ENCODE results near the gene SLC25A1.

Gene SLC25A1

GRCh38 chr22:19178657-19179496, at the start of gene SLC25A1:
TSS of gene SLC25A1 (minus strand) at chr22:19178736. CDS start at chr22:19178673, 63 bp downstream.
- DNase-seq, result no peak

- no peak for DNase-seq
Measured at GRCh38 chr22:19228179-19228578, 49.6 kb upstream of the SLC25A1 start.

GRCh38 chr22:19226428-19226827, 47.9 kb upstream of the SLC25A1 start:
- no peak for DNase-seq

- no peak for DNase-seq
Measured at GRCh38 chr22:19225560-19225959, 47.0 kb upstream of the SLC25A1 start.

- DNase-seq, result no peak
Measured at GRCh38 chr22:19224985-19225384, 46.4 kb upstream of the SLC25A1 start.

GRCh38 chr22:19224557-19224956, 46.0 kb upstream of the SLC25A1 start:
- no peak for DNase-seq

GRCh38 chr22:19223617-19224016, 45.1 kb upstream of the SLC25A1 start:
- DNase-seq, result no peak

GRCh38 chr22:19223110-19223509, 44.6 kb upstream of the SLC25A1 start:
- no peak for DNase-seq

GRCh38 chr22:19222242-19223005, 43.9 kb upstream of the SLC25A1 start:
- no peak for DNase-seq

GRCh38 chr22:19220867-19221266, 42.3 kb upstream of the SLC25A1 start:
- no peak for DNase-seq

GRCh38 chr22:19218541-19219233, 40.2 kb upstream of the SLC25A1 start:
- DNase-seq, result no peak

- no peak for DNase-seq
Measured at GRCh38 chr22:19216579-19216978, 38.0 kb upstream of the SLC25A1 start.

GRCh38 chr22:19215360-19215759, 36.8 kb upstream of the SLC25A1 start:
- DNase-seq, result no peak

- no peak for DNase-seq
Measured at GRCh38 chr22:19214078-19214473, 35.5 kb upstream of the SLC25A1 start.

GRCh38 chr22:19213442-19214077, 35.0 kb upstream of the SLC25A1 start:
- DNase-seq, result no peak

GRCh38 chr22:19213001-19213400, 34.5 kb upstream of the SLC25A1 start:
- no peak for DNase-seq

- DNase-seq, result no peak
Measured at GRCh38 chr22:19212302-19212870, 33.9 kb upstream of the SLC25A1 start.

GRCh38 chr22:19210188-19210587, 31.7 kb upstream of the SLC25A1 start:
- no peak for DNase-seq

- no peak for DNase-seq
Measured at GRCh38 chr22:19208287-19208847, 29.8 kb upstream of the SLC25A1 start.

GRCh38 chr22:19207884-19208283, 29.3 kb upstream of the SLC25A1 start:
- no peak for DNase-seq

GRCh38 chr22:19207401-19207808, 28.9 kb upstream of the SLC25A1 start:
- DNase-seq, result no peak

- no peak for DNase-seq
Measured at GRCh38 chr22:19206287-19206686, 27.8 kb upstream of the SLC25A1 start.
